ENCODE results near the gene UBE2O. TPM values are rescaled to one million over a fixed set of nuclear protein-coding genes. Genes with fewer than 3 reads are reported as not detected.

Gene UBE2O
- total RNA-seq, 1 donor from 2014 or later = 18.1 TPM

GRCh38 chr17:76439314-76439928 lies 13.5 kb downstream of the UBE2O start:
- DNase-seq = no peak

GRCh38 chr17:76438906-76439305 lies 14.0 kb downstream of the UBE2O start:
- DNase-seq = no peak

GRCh38 chr17:76437467-76438402 lies 15.2 kb downstream of the UBE2O start:
- no peak for DNase-seq

GRCh38 chr17:76435751-76436150 lies 17.2 kb downstream of the UBE2O start:
- no peak for DNase-seq

- no peak for DNase-seq
These were observed 18.1 kb downstream of the UBE2O start for GRCh38 chr17:76434870-76435269.

GRCh38 chr17:76433693-76434092 lies 19.3 kb downstream of the UBE2O start:
- DNase-seq = no peak

- DNase-seq = no peak
These were observed 20.1 kb downstream of the UBE2O start for GRCh38 chr17:76432712-76433336.

- DNase-seq = peak; percentile 35
These were observed 20.9 kb downstream of the UBE2O start for GRCh38 chr17:76432004-76432403.

- no peak for DNase-seq
These were observed 21.4 kb downstream of the UBE2O start for GRCh38 chr17:76431509-76431908.

GRCh38 chr17:76428511-76428910 lies 24.4 kb downstream of the UBE2O start:
- no peak for DNase-seq

GRCh38 chr17:76427501-76428231 lies 25.3 kb downstream of the UBE2O start:
- peak; percentile 35 for DNase-seq

- no peak for DNase-seq
These were observed 26.1 kb downstream of the UBE2O start for GRCh38 chr17:76426853-76427252.

- DNase-seq = no peak
These were observed 30.1 kb downstream of the UBE2O start for GRCh38 chr17:76422860-76423259.

GRCh38 chr17:76422406-76422805 lies 30.5 kb downstream of the UBE2O start:
- DNase-seq = no peak

GRCh38 chr17:76421044-76421407 lies 31.9 kb downstream of the UBE2O start:
- peak; percentile 42 for DNase-seq

GRCh38 chr17:76420356-76421043 lies 32.5 kb downstream of the UBE2O start:
- DNase-seq = no peak

GRCh38 chr17:76419576-76420260 lies 33.2 kb downstream of the UBE2O start:
- no peak for DNase-seq

GRCh38 chr17:76417499-76418143 lies 35.3 kb downstream of the UBE2O start:
- no peak for DNase-seq

GRCh38 chr17:76416899-76417298 lies 36.1 kb downstream of the UBE2O start:
- DNase-seq = no peak

- no peak for DNase-seq
These were observed 36.5 kb downstream of the UBE2O start for GRCh38 chr17:76416457-76416856.

GRCh38 chr17:76415786-76416185 lies 37.2 kb downstream of the UBE2O start:
- DNase-seq = no peak
